ENCODE results near the gene ZNRD2.

The ZNRD2 gene

GRCh38 chr11:65572356-65573051, 2.2 kb downstream of the ZNRD2 start, which contains the start of gene FAM89B:
Gene FAM89B, plus strand, starts transcription at chr11:65572538. Its CDS starts 132 bp downstream, at chr11:65572670.
- peak within 1 kb of the TSS; percentile 99 for H3K4me3 Mint-ChIP-seq
- peak within 1 kb of the TSS; percentile 83 for H3K27ac Mint-ChIP-seq
- H3K36me3 Mint-ChIP-seq, result peaks cover 8% of the 10 kb centered on the region
- no peaks in the 10 kb centered on the region for H3K27me3 Mint-ChIP-seq
- H3K9me3 Mint-ChIP-seq (ENCODE audit: low read depth), result no peaks in the 10 kb centered on the region
- H3K4me1 Mint-ChIP-seq (ENCODE audit: low read depth), result peaks cover 54% of the 10 kb centered on the region

GRCh38 chr11:65573391-65574079, 3.3 kb downstream of the ZNRD2 start:
- Mint-ChIP-seq H3K27me3 (no peaks in the 10 kb centered on the region), H3K27ac (peak overlapping the region; percentile 84), H3K4me3 (peak overlapping the region; percentile 87), H3K9me3 (ENCODE audit: low read depth) (no peaks in the 10 kb centered on the region), H3K4me1 (ENCODE audit: low read depth) (peaks cover 58% of the 10 kb centered on the region), H3K36me3 (peaks cover 5% of the 10 kb centered on the region)

- H3K9me3 Mint-ChIP-seq (ENCODE audit: low read depth), result no peaks in the 10 kb centered on the region
- peak overlapping the region; percentile 90 for H3K4me3 Mint-ChIP-seq
- H3K36me3 Mint-ChIP-seq, result peaks cover 5% of the 10 kb centered on the region
- peak overlapping the region; percentile 91 for H3K27ac Mint-ChIP-seq
- H3K4me1 Mint-ChIP-seq (ENCODE audit: low read depth), result peaks cover 54% of the 10 kb centered on the region
- no peaks in the 10 kb centered on the region for H3K27me3 Mint-ChIP-seq
Observed at GRCh38 chr11:65574109-65574810, 4.0 kb downstream of the ZNRD2 start.

GRCh38 chr11:65574811-65575567, 4.7 kb downstream of the ZNRD2 start:
- H3K4me3 Mint-ChIP-seq, result peak overlapping the region; percentile 90
- H3K27ac Mint-ChIP-seq, result peak overlapping the region; percentile 91
- no peaks in the 10 kb centered on the region for H3K9me3 Mint-ChIP-seq (ENCODE audit: low read depth)
- no peaks in the 10 kb centered on the region for H3K27me3 Mint-ChIP-seq
- peaks cover 5% of the 10 kb centered on the region for H3K36me3 Mint-ChIP-seq
- peaks cover 52% of the 10 kb centered on the region for H3K4me1 Mint-ChIP-seq (ENCODE audit: low read depth)

GRCh38 chr11:65575568-65576231, 5.4 kb downstream of the ZNRD2 start, which contains the start of gene EHBP1L1:
Gene EHBP1L1, plus strand, starts transcription at chr11:65576053. Its CDS starts 250 bp downstream, at chr11:65576303.
- peaks cover 50% of the 10 kb centered on the region for H3K4me1 Mint-ChIP-seq (ENCODE audit: low read depth)

GRCh38 chr11:65576232-65576866, 6.1 kb downstream of the ZNRD2 start:
- Mint-ChIP-seq H3K9me3 (ENCODE audit: low read depth) (no peaks in the 10 kb centered on the region), H3K27ac (peak overlapping the region; percentile 72), H3K4me3 (peak overlapping the region; percentile 85), H3K27me3 (no peaks in the 10 kb centered on the region), H3K4me1 (ENCODE audit: low read depth) (peaks cover 47% of the 10 kb centered on the region), H3K36me3 (peaks cover 4% of the 10 kb centered on the region)

More at GRCh38 chr11:65575568-65576231, 5.4 kb downstream of the ZNRD2 start, which contains the start of gene EHBP1L1:
- no peaks in the 10 kb centered on the region for H3K27me3 Mint-ChIP-seq
- H3K4me3 Mint-ChIP-seq, result peak within 1 kb of the TSS; percentile 90
- H3K9me3 Mint-ChIP-seq (ENCODE audit: low read depth), result no peaks in the 10 kb centered on the region
- H3K36me3 Mint-ChIP-seq, result peaks cover 4% of the 10 kb centered on the region
- H3K27ac Mint-ChIP-seq, result peak within 1 kb of the TSS; percentile 91

- peaks cover 40% of the 10 kb centered on the region for H3K4me1 Mint-ChIP-seq (ENCODE audit: low read depth)
- H3K27ac Mint-ChIP-seq, result peak overlapping the region; percentile 72
- H3K9me3 Mint-ChIP-seq (ENCODE audit: low read depth), result no peaks in the 10 kb centered on the region
- H3K27me3 Mint-ChIP-seq, result no peaks in the 10 kb centered on the region
- H3K4me3 Mint-ChIP-seq, result peak overlapping the region; percentile 85
- peaks cover 2% of the 10 kb centered on the region for H3K36me3 Mint-ChIP-seq
Observed at GRCh38 chr11:65576867-65577755, 6.8 kb downstream of the ZNRD2 start.

GRCh38 chr11:65577756-65578109, 7.5 kb downstream of the ZNRD2 start:
- peaks cover 2% of the 10 kb centered on the region for H3K36me3 Mint-ChIP-seq
- H3K27ac Mint-ChIP-seq, result no peak overlapping the region
- H3K9me3 Mint-ChIP-seq (ENCODE audit: low read depth), result no peaks in the 10 kb centered on the region
- peak overlapping the region; percentile 55 for H3K4me3 Mint-ChIP-seq
- H3K4me1 Mint-ChIP-seq (ENCODE audit: low read depth), result peaks cover 37% of the 10 kb centered on the region
- no peaks in the 10 kb centered on the region for H3K27me3 Mint-ChIP-seq

GRCh38 chr11:65578134-65578533, 7.9 kb downstream of the ZNRD2 start:
- Mint-ChIP-seq H3K9me3 (ENCODE audit: low read depth) (no peaks in the 10 kb centered on the region), H3K27ac (peak overlapping the region; percentile 76), H3K27me3 (no peaks in the 10 kb centered on the region), H3K4me3 (peak overlapping the region; percentile 68), H3K4me1 (ENCODE audit: low read depth) (peaks cover 35% of the 10 kb centered on the region), H3K36me3 (no peaks in the 10 kb centered on the region)

GRCh38 chr11:65578667-65579066, 8.4 kb downstream of the ZNRD2 start:
- H3K36me3 Mint-ChIP-seq, result no peaks in the 10 kb centered on the region
- no peaks in the 10 kb centered on the region for H3K27me3 Mint-ChIP-seq
- no peaks in the 10 kb centered on the region for H3K9me3 Mint-ChIP-seq (ENCODE audit: low read depth)
- peak overlapping the region; percentile 76 for H3K27ac Mint-ChIP-seq
- peak overlapping the region; percentile 68 for H3K4me3 Mint-ChIP-seq
- peaks cover 30% of the 10 kb centered on the region for H3K4me1 Mint-ChIP-seq (ENCODE audit: low read depth)

- no peaks in the 10 kb centered on the region for H3K36me3 Mint-ChIP-seq
- no peak overlapping the region for H3K4me3 Mint-ChIP-seq
- no peak overlapping the region for H3K27ac Mint-ChIP-seq
- no peaks in the 10 kb centered on the region for H3K9me3 Mint-ChIP-seq (ENCODE audit: low read depth)
- no peaks in the 10 kb centered on the region for H3K27me3 Mint-ChIP-seq
- peaks cover 26% of the 10 kb centered on the region for H3K4me1 Mint-ChIP-seq (ENCODE audit: low read depth)
Observed at GRCh38 chr11:65579291-65579690, 9.0 kb downstream of the ZNRD2 start.

GRCh38 chr11:65580031-65580692, 9.9 kb downstream of the ZNRD2 start:
- Mint-ChIP-seq H3K36me3 (no peaks in the 10 kb centered on the region), H3K27ac (no peak overlapping the region), H3K4me3 (no peak overlapping the region), H3K4me1 (ENCODE audit: low read depth) (peaks cover 22% of the 10 kb centered on the region), H3K9me3 (ENCODE audit: low read depth) (no peaks in the 10 kb centered on the region), H3K27me3 (no peaks in the 10 kb centered on the region)

Measured in activated naive CD8-positive, alpha-beta T cell (primary cell).